Hepatocyte (in vitro differentiated cells): Measurements from ENCODE around the gene STPG4. TPM values are rescaled to one million over a fixed set of nuclear protein-coding genes. Genes with fewer than 3 reads are reported as not detected.

Source experiments
- DNase-seq: peaks from one replicate; pipeline ENCODE4 v3.0.0-alpha.2; 2016; ENCODE audit warnings: low spot score
- H2AFZ ChIP-seq: fragments of 200-600 bp; sonication (generic); 2 replicates; pipeline ENCODE4 v1.6.0; 2016; ENCODE audit warnings: antibody characterized with exemption, mild to moderate bottlenecking
- H3K27ac ChIP-seq: fragments of 200-600 bp; sonication (generic); 2 replicates; pipeline ENCODE4 v1.5.1; 2016; ENCODE audit warnings: mild to moderate bottlenecking
- H3K27me3 ChIP-seq: fragments of 200-600 bp; sonication (generic); 2 replicates; pipeline ENCODE4 v1.6.1; 2016
- H3K36me3 ChIP-seq: fragments of 200-600 bp; sonication (generic); replicated peaks from 2 replicates; pipeline ENCODE4 v1.5.1; 2016; ENCODE audit warnings: low read depth; ENCODE audit not compliant: insufficient read depth
- H3K4me1 ChIP-seq: fragments of 200-600 bp; sonication (generic); 2 replicates; pipeline ENCODE4 v1.5.1; 2016; ENCODE audit warnings: mild to moderate bottlenecking, moderate library complexity; ENCODE audit not compliant: insufficient read depth
- H3K4me2 ChIP-seq: fragments of 200-600 bp; sonication (generic); 2 replicates; pipeline ENCODE4 v1.6.0; 2016
- H3K4me3 ChIP-seq: fragments of 200-600 bp; sonication (generic); 2 replicates; pipeline ENCODE4 v1.5.1; 2016; ENCODE audit warnings: mild to moderate bottlenecking
- H3K79me2 ChIP-seq: fragments of 200-600 bp; sonication (generic); 2 replicates; pipeline ENCODE4 v1.6.0; 2017; ENCODE audit warnings: mild to moderate bottlenecking
- H3K9me2 ChIP-seq: fragments of 200-600 bp; sonication (generic); replicated peaks from 2 replicates; pipeline ENCODE4 v1.6.0; 2017; ENCODE audit warnings: mild to moderate bottlenecking; ENCODE audit not compliant: insufficient read depth
- H3K9me3 ChIP-seq: fragments of 200-600 bp; sonication (generic); 2 replicates; pipeline ENCODE4 v1.5.1; 2016; ENCODE audit warnings: low read depth, mild to moderate bottlenecking
- H4K20me1 ChIP-seq: fragments of 200-600 bp; sonication (generic); 2 replicates; pipeline ENCODE4 v1.6.0; 2016; ENCODE audit warnings: mild to moderate bottlenecking; ENCODE audit not compliant: insufficient read depth, poor library complexity, severe bottlenecking
- CTCF ChIP-seq: fragments of 200-600 bp; sonication (generic); IDR thresholded peaks from 2 replicates; pipeline ENCODE4 v1.5.1; 2016; ENCODE audit warnings: antibody characterized with exemption, mild to moderate bottlenecking; ENCODE audit not compliant: poor library complexity
- EZH2 ChIP-seq: fragments of 200-600 bp; sonication (generic); IDR thresholded peaks from 2 replicates; pipeline ENCODE4 v1.6.1; 2016; ENCODE audit warnings: antibody characterized with exemption, mild to moderate bottlenecking, borderline replicate concordance
- EZH2phosphoT487 ChIP-seq: fragments of 200-600 bp; sonication (generic); IDR thresholded peaks from one replicate; pipeline ENCODE4 v1.6.1; 2018; ENCODE audit warnings: antibody characterized with exemption, mild to moderate bottlenecking, low read depth, moderate library complexity; ENCODE audit not compliant: unreplicated experiment, severe bottlenecking
- WGBS: methylation state at CpG from one replicate; pipeline ENCODE4 v1.1.6; 2016; ENCODE audit warnings: low lambda C conversion rate; ENCODE audit errors: missing lambda C conversion rate; 5-methylcytosine and 5-hydroxymethylcytosine counted together
- polyA plus RNA-seq: library from polyadenylated mRNA; unstranded; fragments of >200 nt; fragmentation: Nextera tagmentation; extraction: Ambion mirVana; gene quantifications from 2 replicates; pipeline ENCODE4 v1.2.1, GENCODE V29; 2016
- total RNA-seq: library from RNA; depleted of rRNA; stranded (reverse); fragments of >200 nt; gene quantifications from 2 replicates; pipeline ENCODE4 v1.2.3, GENCODE V29; 2014

Gene STPG4
- total and polyA plus RNA-seq, 2 experiments from 2014 or later: 0.19 TPM; not detected in 1

GRCh38 chr2:47040651-47041050 lies 114.5 kb downstream of the STPG4 start:
- peak overlapping the region; percentile 67 for H3K27ac ChIP-seq
- peaks cover 44% of the 10 kb centered on the region for H3K4me1 ChIP-seq
- no peaks in the 10 kb centered on the region for H3K27me3 ChIP-seq
- WGBS: 76% methylated on average over 10 of the region's 10 CpGs
- H4K20me1 ChIP-seq: no peaks in the 10 kb centered on the region
- H3K4me2 ChIP-seq: peak overlapping the region; percentile 27
- no peaks in the 10 kb centered on the region for H3K36me3 ChIP-seq
- TF ChIP-seq EZH2phosphoT487 (no peak), CTCF (no peak), EZH2 (no peak)
- no peaks in the 10 kb centered on the region for H3K9me2 ChIP-seq
- DNase-seq: peak; percentile 45
- H3K4me3 ChIP-seq: no peak overlapping the region
- H2AFZ ChIP-seq: no peak overlapping the region
- no peaks in the 10 kb centered on the region for H3K9me3 ChIP-seq
- no peaks in the 10 kb centered on the region for H3K79me2 ChIP-seq

- H2AFZ ChIP-seq: no peak overlapping the region
- no peak overlapping the region for H3K4me2 ChIP-seq
- peak overlapping the region; percentile 67 for H3K27ac ChIP-seq
- H3K79me2 ChIP-seq: no peaks in the 10 kb centered on the region
- H3K36me3 ChIP-seq: no peaks in the 10 kb centered on the region
- no peak for DNase-seq
- H3K9me2 ChIP-seq: no peaks in the 10 kb centered on the region
- H4K20me1 ChIP-seq: no peaks in the 10 kb centered on the region
- no peaks in the 10 kb centered on the region for H3K27me3 ChIP-seq
- TF ChIP-seq EZH2phosphoT487: no peak
- no peak for TF ChIP-seq CTCF
- no peak for TF ChIP-seq EZH2
- no peak overlapping the region for H3K4me3 ChIP-seq
- peaks cover 50% of the 10 kb centered on the region for H3K4me1 ChIP-seq
- WGBS: 97% methylated on average over 17 of the region's 17 CpGs
- H3K9me3 ChIP-seq: no peaks in the 10 kb centered on the region
Measured at GRCh38 chr2:47039913-47040562, 115.1 kb downstream of the STPG4 start.

GRCh38 chr2:47039489-47039870 lies 115.6 kb downstream of the STPG4 start:
- Histone ChIP-seq H3K4me3 (no peak overlapping the region), H3K27me3 (no peaks in the 10 kb centered on the region), H3K9me3 (no peaks in the 10 kb centered on the region), H2AFZ (no peak overlapping the region), H3K4me2 (no peak overlapping the region), H4K20me1 (no peaks in the 10 kb centered on the region), H3K4me1 (peaks cover 55% of the 10 kb centered on the region), H3K9me2 (no peaks in the 10 kb centered on the region), H3K79me2 (no peaks in the 10 kb centered on the region), H3K27ac (no peak overlapping the region), H3K36me3 (no peaks in the 10 kb centered on the region)
- TF ChIP-seq EZH2phosphoT487 (no peak), CTCF (no peak), EZH2 (no peak)
- 94% methylated on average over 2 of the region's 2 CpGs for WGBS
- no peak for DNase-seq
